AG09309 (cell line): Measurements from ENCODE around the gene CREB5.

Source experiments
- DNase-seq: peaks from one replicate; pipeline ENCODE4 v3.0.0-alpha.2; 2010; ENCODE audit warnings: low read depth
- H3K4me3 ChIP-seq: 2 replicates; pipeline ENCODE4 v1.5.1; 2011; ENCODE audit warnings: mild to moderate bottlenecking, low read depth, low read length, moderate library complexity; ENCODE audit not compliant: control insufficient read depth
- CTCF ChIP-seq: IDR thresholded peaks from 2 replicates; pipeline ENCODE4 v1.5.1; 2011; ENCODE audit warnings: mild to moderate bottlenecking, low read depth, low read length, inconsistent platforms; ENCODE audit not compliant: insufficient read depth, control insufficient read depth; ENCODE audit errors: missing control alignments

Gene CREB5

GRCh38 chr7:28762651-28763050 is 350.3 kb downstream of the CREB5 start:
- TF ChIP-seq CTCF, result no peak
- no peak for DNase-seq

GRCh38 chr7:28766359-28766758 is 354.0 kb downstream of the CREB5 start:
- TF ChIP-seq CTCF, result no peak
- H3K4me3 ChIP-seq, result no peak overlapping the region
- no peak for DNase-seq

More at GRCh38 chr7:28762651-28763050, 350.3 kb downstream of the CREB5 start:
- no peak overlapping the region for H3K4me3 ChIP-seq

- DNase-seq, result no peak
- TF ChIP-seq CTCF, result no peak
- H3K4me3 ChIP-seq, result no peak overlapping the region
Measured at GRCh38 chr7:28767356-28767755, 355.0 kb downstream of the CREB5 start.

- H3K4me3 ChIP-seq, result no peak overlapping the region
- no peak for DNase-seq
- no peak for TF ChIP-seq CTCF
Measured at GRCh38 chr7:28768577-28769147, 356.3 kb downstream of the CREB5 start.

- H3K4me3 ChIP-seq, result no peak overlapping the region
- no peak for DNase-seq
- TF ChIP-seq CTCF, result no peak
Measured at GRCh38 chr7:28771906-28772622, 359.7 kb downstream of the CREB5 start.

- no peak for DNase-seq
- H3K4me3 ChIP-seq, result no peak overlapping the region
Measured at GRCh38 chr7:28773423-28774145, 361.3 kb downstream of the CREB5 start.

More at GRCh38 chr7:28773423-28774145, 361.3 kb downstream of the CREB5 start:
- TF ChIP-seq CTCF, result no peak
